ENCODE results near the gene NAB2. TPM values are rescaled to one million over a fixed set of nuclear protein-coding genes. Genes with fewer than 3 reads are reported as not detected.

NAB2 gene
- total RNA-seq, 1 donor from 2014 or later, result 58.0 TPM

- no peak overlapping the region for H3K27ac Mint-ChIP-seq (ENCODE audit: unreplicated experiment)
- no peaks in the 10 kb centered on the region for H3K9me3 Mint-ChIP-seq
- peaks cover 15% of the 10 kb centered on the region for H3K27me3 Mint-ChIP-seq (ENCODE audit: low read depth)
- DNase-seq (ENCODE audit: low read depth, low spot score), result peak; percentile 84
- peak; percentile 93 for TF ChIP-seq CTCF (conservative IDR thresholded peaks at IDR 0.05)
- no peaks in the 10 kb centered on the region for H3K36me3 Mint-ChIP-seq (ENCODE audit: low read depth)
- peaks cover 5% of the 10 kb centered on the region for H3K4me1 Mint-ChIP-seq
- peak overlapping the region; percentile 21 for H3K4me3 Mint-ChIP-seq
Measured at GRCh38 chr12:57124261-57124877, 35.5 kb downstream of the NAB2 start.

DNA sequence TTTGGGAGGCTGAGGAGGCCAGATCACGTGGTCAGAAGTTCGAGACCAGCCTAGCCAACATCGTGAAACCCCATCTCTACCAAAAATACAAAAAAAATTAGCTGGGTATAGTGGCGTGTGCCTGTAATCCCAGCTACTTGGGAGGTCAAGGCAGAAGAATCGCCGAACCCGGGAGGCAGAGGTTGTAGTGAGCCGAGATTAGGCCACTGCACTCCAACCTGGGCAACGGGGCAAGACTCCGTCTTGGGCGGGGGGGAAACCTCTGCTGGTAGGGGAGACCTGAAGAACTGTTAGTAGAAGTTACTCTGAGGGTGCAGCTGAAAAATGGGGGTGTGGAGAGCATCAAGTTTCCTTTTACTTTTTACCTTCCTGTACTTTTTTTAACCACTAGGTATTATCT lies 37.1 kb downstream of the NAB2 start:
- H3K27ac Mint-ChIP-seq (ENCODE audit: unreplicated experiment), result no peak overlapping the region
- H3K9me3 Mint-ChIP-seq, result no peaks in the 10 kb centered on the region
- peak overlapping the region; percentile 58 for H3K4me3 Mint-ChIP-seq
- H3K4me1 Mint-ChIP-seq, result peaks cover 19% of the 10 kb centered on the region
- no peaks in the 10 kb centered on the region for H3K36me3 Mint-ChIP-seq (ENCODE audit: low read depth)
- no peak for TF ChIP-seq CTCF (conservative IDR thresholded peaks at IDR 0.05)
- H3K27me3 Mint-ChIP-seq (ENCODE audit: low read depth), result peaks cover 19% of the 10 kb centered on the region
- DNase-seq (ENCODE audit: low read depth, low spot score), result no peak

DNA sequence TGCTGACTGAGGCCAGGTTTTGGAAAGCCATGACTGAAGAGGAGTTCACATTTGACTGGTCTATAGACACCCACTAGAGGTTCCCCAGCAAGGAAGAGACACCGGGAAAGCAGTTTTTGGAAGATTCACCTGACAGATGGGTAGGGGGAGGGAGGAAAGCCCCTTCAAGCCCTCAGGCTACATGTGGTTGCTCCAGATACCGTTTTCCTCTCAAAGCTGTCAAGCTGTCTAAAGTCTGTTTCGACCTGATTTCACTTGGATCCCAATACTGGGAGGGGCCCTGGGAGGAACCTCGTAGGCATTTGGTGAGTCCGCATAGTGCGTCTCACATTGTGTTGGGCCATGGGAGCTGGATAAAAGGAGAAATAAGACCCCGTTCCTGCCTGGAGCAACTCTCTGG lies 37.6 kb downstream of the NAB2 start:
- Mint-ChIP-seq H3K27me3 (ENCODE audit: low read depth) (peaks cover 19% of the 10 kb centered on the region), H3K4me1 (peaks cover 24% of the 10 kb centered on the region), H3K36me3 (ENCODE audit: low read depth) (no peaks in the 10 kb centered on the region), H3K27ac (ENCODE audit: unreplicated experiment) (no peak overlapping the region), H3K9me3 (no peaks in the 10 kb centered on the region), H3K4me3 (peak overlapping the region; percentile 95)
- DNase-seq (ENCODE audit: low read depth, low spot score), result no peak
- no peak for TF ChIP-seq CTCF (conservative IDR thresholded peaks at IDR 0.05)

DNA sequence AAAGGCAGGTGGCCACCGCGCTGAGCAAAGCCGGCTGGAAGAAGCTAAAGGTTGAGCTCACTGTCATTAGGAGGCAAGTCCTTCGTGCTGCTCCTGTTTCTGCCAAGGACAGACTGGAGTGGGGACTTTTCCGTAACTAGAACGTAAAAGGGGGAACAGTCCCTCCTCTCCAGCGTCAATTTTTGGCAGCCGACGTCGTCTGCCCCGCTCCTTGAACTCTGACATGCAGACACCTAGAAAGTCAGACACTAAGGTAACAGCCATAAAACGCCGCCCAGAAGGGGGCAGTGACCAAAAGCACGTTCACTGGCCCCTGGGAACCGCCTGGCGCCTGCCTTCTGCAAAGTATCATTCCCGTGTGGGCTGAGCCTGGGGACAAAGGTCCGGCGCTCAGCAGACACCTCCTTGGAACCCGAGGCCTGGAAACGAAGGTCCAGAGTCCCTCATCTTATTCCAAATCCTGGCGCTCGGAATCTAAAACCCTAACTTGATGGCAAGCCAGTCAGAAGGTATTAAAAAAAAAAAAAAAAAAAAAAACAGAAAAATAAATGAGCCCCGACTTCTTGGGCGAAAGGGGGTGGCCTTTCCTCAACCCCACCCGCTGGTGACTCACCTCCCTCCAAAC lies 38.3 kb downstream of the NAB2 start:
- Mint-ChIP-seq H3K27ac (ENCODE audit: unreplicated experiment) (no peak overlapping the region), H3K9me3 (no peaks in the 10 kb centered on the region), H3K36me3 (ENCODE audit: low read depth) (no peaks in the 10 kb centered on the region), H3K27me3 (ENCODE audit: low read depth) (peaks cover 19% of the 10 kb centered on the region), H3K4me1 (peaks cover 30% of the 10 kb centered on the region), H3K4me3 (peak overlapping the region; percentile 95)
- peak; percentile 47 for TF ChIP-seq CTCF (conservative IDR thresholded peaks at IDR 0.05)
- DNase-seq (ENCODE audit: low read depth, low spot score), result peak; percentile 46

DNA sequence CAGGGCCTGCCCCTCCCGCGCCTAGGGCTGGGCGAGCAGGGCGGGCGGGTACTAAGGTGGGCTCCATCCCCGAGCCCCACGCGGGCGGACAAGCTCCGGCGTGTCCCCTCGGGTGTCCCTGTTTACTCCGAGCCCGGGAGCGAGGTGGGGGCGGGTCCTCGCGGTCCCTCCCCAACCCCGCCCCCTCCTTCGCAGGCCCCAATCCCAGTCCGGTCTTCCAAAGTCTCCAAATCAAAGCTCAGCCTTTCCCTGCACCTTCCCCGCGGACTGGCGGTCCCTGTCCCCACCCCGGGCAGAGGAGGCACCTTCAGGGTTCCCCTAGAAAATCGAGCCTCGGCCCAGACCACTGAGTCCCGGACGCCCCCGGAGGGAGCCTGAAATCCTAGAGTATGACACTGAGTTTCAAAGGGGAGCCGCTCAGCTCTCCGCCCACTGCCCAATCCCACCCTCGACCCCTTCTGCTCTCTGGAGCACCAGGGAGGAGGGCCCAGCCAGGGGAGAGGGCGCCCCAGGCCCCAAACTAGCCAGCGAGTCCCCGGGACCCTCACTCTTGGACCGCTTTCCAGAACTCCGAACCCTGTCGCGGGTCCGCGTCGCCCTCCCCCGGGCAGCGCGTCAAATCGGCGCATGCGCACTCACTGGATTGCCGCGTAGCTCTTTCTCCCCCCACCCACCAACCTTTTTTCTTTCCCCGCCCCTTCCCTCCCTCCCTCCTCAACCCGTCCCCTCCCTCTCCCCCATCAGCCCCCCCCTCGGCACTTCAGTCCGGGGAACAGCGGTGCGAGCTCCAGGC lies 39.0 kb downstream of the NAB2 start, which contains the start of gene LRP1:
TSS of gene LRP1 (plus strand) at position 758 of the 793 bp plus-strand sequence. CDS start 482 bp downstream, outside the sequence.
- H3K36me3 Mint-ChIP-seq (ENCODE audit: low read depth), result no peaks in the 10 kb centered on the region
- DNase-seq (ENCODE audit: low read depth, low spot score), result peak; percentile 76
- no peak for TF ChIP-seq CTCF (conservative IDR thresholded peaks at IDR 0.05)
- peaks cover 37% of the 10 kb centered on the region for H3K4me1 Mint-ChIP-seq
- no peaks in the 10 kb centered on the region for H3K9me3 Mint-ChIP-seq
- H3K27ac Mint-ChIP-seq (ENCODE audit: unreplicated experiment), result no peak within 1 kb of the TSS
- peaks cover 19% of the 10 kb centered on the region for H3K27me3 Mint-ChIP-seq (ENCODE audit: low read depth)
- H3K4me3 Mint-ChIP-seq, result peak within 1 kb of the TSS; percentile 95

Data from neural crest cell (in vitro differentiated cells).